WTC11 (cell line): ENCODE results near the gene C2orf76. TPM values are rescaled to one million over a fixed set of nuclear protein-coding genes. Genes with fewer than 3 reads are reported as not detected.

Experiments used
- ATAC-seq: fragments of 200-7000 bp; cut with Tn5 transposase; 2 replicates; pipeline ENCODE4 v1.10.0; 2021; ENCODE audit warnings: mild to moderate bottlenecking, moderate library complexity
- CTCF ChIA-PET: fragments of 300-600 bp; sonication (Branson Sonifier 250); formaldehyde crosslinking; loops from one replicate; lab custom pipeline; 2021; ENCODE audit warnings: antibody characterized with exemption; lab: Charles Lee
- POLR2A ChIA-PET: fragments of 350-600 bp; sonication (Branson Sonifier 250); formaldehyde crosslinking; loops from one replicate; lab custom pipeline; 2021; ENCODE audit warnings: antibody characterized with exemption; lab: Charles Lee
- DNase-seq: peaks from one replicate; pipeline ENCODE4 v3.0.0; 2021; ENCODE audit warnings: low spot score
- H3K27ac Mint-ChIP-seq: 2 replicates; pipeline ENCODE4 v1.8.0; 2021; ENCODE audit warnings: mixed read lengths
- H3K27me3 Mint-ChIP-seq: 2 replicates; pipeline ENCODE4 v1.8.0; 2021; ENCODE audit warnings: low read depth, mild to moderate bottlenecking, moderate library complexity, mixed read lengths
- H3K36me3 Mint-ChIP-seq: 2 replicates; pipeline ENCODE4 v1.8.0; 2021; ENCODE audit warnings: mixed read lengths
- H3K4me1 Mint-ChIP-seq: 2 replicates; pipeline ENCODE4 v1.8.0; 2022; ENCODE audit warnings: mixed read lengths
- H3K4me3 Mint-ChIP-seq: 2 replicates; pipeline ENCODE4 v1.8.0; 2021; ENCODE audit warnings: mild to moderate bottlenecking, moderate library complexity, mixed read lengths
- H3K9me3 Mint-ChIP-seq: 2 replicates; pipeline ENCODE4 v1.8.0; 2021; ENCODE audit warnings: mixed read lengths
- ATF1 ChIP-seq: sonication (generic); formaldehyde crosslinking; IDR thresholded peaks from 2 replicates; pipeline ENCODE4 v1.8.1; 2023; ENCODE audit warnings: mild to moderate bottlenecking, moderate library complexity, missing genetic modification reagents
- JUN ChIP-seq: sonication (generic); formaldehyde crosslinking; IDR thresholded peaks from 2 replicates; pipeline ENCODE4 v1.8.0; 2023; ENCODE audit warnings: mild to moderate bottlenecking, missing genetic modification reagents
- NFATC4 ChIP-seq: fragments of 250-450 bp; sonication (Bioruptor Pico); IDR thresholded peaks from 2 replicates; pipeline ENCODE4 v1.9.0; 2021; ENCODE audit warnings: mild to moderate bottlenecking
- NFE2L1 ChIP-seq: sonication (generic); formaldehyde crosslinking; IDR thresholded peaks from 2 replicates; pipeline ENCODE4 v1.8.1; 2023; ENCODE audit warnings: missing genetic modification reagents
- NR1H2 ChIP-seq: sonication (generic); formaldehyde crosslinking; IDR thresholded peaks from 2 replicates; pipeline ENCODE4 v1.9.0; 2021; ENCODE audit warnings: mild to moderate bottlenecking, moderate library complexity, missing genetic modification reagents
- TCF7 ChIP-seq: sonication (generic); formaldehyde crosslinking; IDR thresholded peaks from 2 replicates; pipeline ENCODE4 v1.8.0; 2022; ENCODE audit warnings: mild to moderate bottlenecking, low read depth, missing genetic modification reagents, moderate library complexity
- TEAD1 ChIP-seq: sonication (generic); formaldehyde crosslinking; IDR thresholded peaks from 2 replicates; pipeline ENCODE4 v1.8.0; 2022; ENCODE audit warnings: mild to moderate bottlenecking, missing genetic modification reagents
- TEAD4 ChIP-seq: sonication (generic); formaldehyde crosslinking; IDR thresholded peaks from 2 replicates; pipeline ENCODE4 v1.8.0; 2022; ENCODE audit warnings: mild to moderate bottlenecking, missing genetic modification reagents
- ZNF219 ChIP-seq: sonication (generic); formaldehyde crosslinking; IDR thresholded peaks from 2 replicates; pipeline ENCODE4 v1.8.0; 2023; ENCODE audit warnings: missing genetic modification reagents, mild to moderate bottlenecking, borderline replicate concordance
- ZNF232 ChIP-seq: sonication (generic); formaldehyde crosslinking; IDR thresholded peaks from 2 replicates; pipeline ENCODE4 v1.8.0; 2022; ENCODE audit warnings: mild to moderate bottlenecking, missing genetic modification reagents
- ZNF416 ChIP-seq: fragments of 250-450 bp; sonication (Bioruptor Pico); IDR thresholded peaks from 2 replicates; pipeline ENCODE4 v1.9.0; 2021; ENCODE audit warnings: mild to moderate bottlenecking, inconsistent platforms
- ZNF671 ChIP-seq: fragments of 250-450 bp; sonication (Bioruptor Pico); IDR thresholded peaks from 2 replicates; pipeline ENCODE4 v1.8.0; 2021; ENCODE audit warnings: mild to moderate bottlenecking
- total RNA-seq: library from RNA; stranded (reverse); gene quantifications from 3 replicates; pipeline ENCODE4 v1.2.3, GENCODE V29; 2021
- TF ChIP-seq, protein P1 (sequence below): fragments of 250-450 bp; sonication (Bioruptor Pico); IDR thresholded peaks from 2 replicates; pipeline ENCODE4 v1.9.0; 2021; ENCODE audit warnings: mild to moderate bottlenecking
- TF ChIP-seq, protein P2 (sequence below): sonication (generic); formaldehyde crosslinking; IDR thresholded peaks from 2 replicates; pipeline ENCODE4 v1.8.0; 2022; ENCODE audit warnings: missing genetic modification reagents
- TF ChIP-seq, protein P3 (sequence below): sonication (generic); formaldehyde crosslinking; IDR thresholded peaks from 2 replicates; pipeline ENCODE4 v1.8.1; 2022; ENCODE audit warnings: low read depth, mild to moderate bottlenecking, moderate library complexity, missing genetic modification reagents, borderline replicate concordance
- TF ChIP-seq, protein P4 (sequence below): sonication (generic); formaldehyde crosslinking; IDR thresholded peaks from 2 replicates; pipeline ENCODE4 v1.8.1; 2023; ENCODE audit warnings: mild to moderate bottlenecking, missing genetic modification reagents
- TF ChIP-seq, protein P5 (sequence below): fragments of 250-450 bp; sonication (Bioruptor Pico); IDR thresholded peaks from 2 replicates; pipeline ENCODE4 v1.9.0; 2021; ENCODE audit warnings: mild to moderate bottlenecking
- TF ChIP-seq, protein P6 (sequence below): fragments of 250-450 bp; sonication (Bioruptor Pico); IDR thresholded peaks from 2 replicates; pipeline ENCODE4 v1.8.0; 2021; ENCODE audit warnings: mild to moderate bottlenecking

C2orf76 gene
- total RNA-seq, 1 experiment from 2014 or later = 4.4 TPM

DNA sequence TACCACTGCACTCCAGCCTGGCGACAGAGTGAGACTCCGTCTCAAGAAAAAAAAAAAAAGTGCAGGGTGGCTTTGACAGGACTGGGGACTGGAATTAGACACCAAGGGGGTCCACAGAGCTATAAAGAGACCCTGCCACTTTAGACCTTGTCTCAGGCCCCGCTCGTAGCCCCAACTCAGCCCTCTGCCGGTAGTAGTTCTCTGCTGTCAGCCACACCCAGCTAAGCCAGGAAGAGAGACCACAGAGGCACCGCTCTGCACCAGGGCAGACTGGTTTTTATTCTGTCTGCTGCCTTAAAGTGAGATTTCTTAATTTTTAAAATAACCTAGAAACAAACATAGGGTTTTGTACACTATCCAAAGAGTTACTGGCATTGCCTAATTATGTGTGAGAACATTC is 77.0 kb downstream of the C2orf76 start:
- ATAC-seq = no peak
- Mint-ChIP-seq H3K27ac (no peak overlapping the region), H3K27me3 (no peaks in the 10 kb centered on the region), H3K4me1 (peaks cover 13% of the 10 kb centered on the region), H3K36me3 (no peaks in the 10 kb centered on the region), H3K4me3 (no peak overlapping the region), H3K9me3 (no peaks in the 10 kb centered on the region)
- POLR2A ChIA-PET = no interaction called here
- CTCF ChIA-PET = interaction anchor here (0.7 to 2.0 kb wide), 5 partner anchors 122 to 408 kb away, joined by 3 to 10 read pairs (median 3); no protein-coding TSS in a partner anchor
- DNase-seq = no peak
- TF ChIP-seq TEAD1 (CRISPR knock-in tag) (no peak), ZNF219 (CRISPR knock-in tag) (no peak)

DNA sequence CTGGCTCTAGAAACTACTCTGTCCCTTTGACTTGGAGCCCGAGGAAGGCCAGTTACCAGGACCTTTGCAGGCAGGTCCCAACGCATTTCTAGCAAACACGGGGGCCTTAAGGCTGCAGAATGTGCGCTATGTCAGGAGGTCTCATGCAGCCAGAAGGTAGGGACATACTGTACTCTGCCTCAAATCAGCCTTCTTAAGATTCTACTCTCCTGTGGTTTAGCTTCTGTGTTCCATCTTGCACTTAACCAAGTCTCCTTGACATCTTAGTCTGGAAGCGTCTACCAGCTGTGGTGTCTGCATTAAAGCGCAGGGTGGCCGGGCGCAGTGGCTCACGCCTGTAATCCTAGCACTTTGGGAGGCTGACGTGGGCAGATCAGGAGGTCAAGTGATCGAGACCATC is 77.5 kb downstream of the C2orf76 start:
- DNase-seq (no peak), ATAC-seq (no peak)
- Mint-ChIP-seq H3K36me3 (no peaks in the 10 kb centered on the region), H3K27ac (no peak overlapping the region), H3K27me3 (no peaks in the 10 kb centered on the region), H3K4me3 (no peak overlapping the region), H3K9me3 (no peaks in the 10 kb centered on the region), H3K4me1 (peaks cover 13% of the 10 kb centered on the region)
- CTCF ChIA-PET = interaction anchor here (1.0 to 1.3 kb wide), 4 partner anchors 22 to 408 kb away, joined by 3 to 5 read pairs (median 3); no protein-coding TSS in a partner anchor
- TF ChIP-seq NFATC4 (CRISPR knock-in tag) = no peak
- no peak for TF ChIP-seq ZNF671 (CRISPR knock-in tag)
- TF ChIP-seq, protein P1, sequence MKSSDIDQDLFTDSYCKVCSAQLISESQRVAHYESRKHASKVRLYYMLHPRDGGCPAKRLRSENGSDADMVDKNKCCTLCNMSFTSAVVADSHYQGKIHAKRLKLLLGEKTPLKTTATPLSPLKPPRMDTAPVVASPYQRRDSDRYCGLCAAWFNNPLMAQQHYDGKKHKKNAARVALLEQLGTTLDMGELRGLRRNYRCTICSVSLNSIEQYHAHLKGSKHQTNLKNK = no peak
- TF ChIP-seq TCF7 = no peak
- TF ChIP-seq, protein P2, sequence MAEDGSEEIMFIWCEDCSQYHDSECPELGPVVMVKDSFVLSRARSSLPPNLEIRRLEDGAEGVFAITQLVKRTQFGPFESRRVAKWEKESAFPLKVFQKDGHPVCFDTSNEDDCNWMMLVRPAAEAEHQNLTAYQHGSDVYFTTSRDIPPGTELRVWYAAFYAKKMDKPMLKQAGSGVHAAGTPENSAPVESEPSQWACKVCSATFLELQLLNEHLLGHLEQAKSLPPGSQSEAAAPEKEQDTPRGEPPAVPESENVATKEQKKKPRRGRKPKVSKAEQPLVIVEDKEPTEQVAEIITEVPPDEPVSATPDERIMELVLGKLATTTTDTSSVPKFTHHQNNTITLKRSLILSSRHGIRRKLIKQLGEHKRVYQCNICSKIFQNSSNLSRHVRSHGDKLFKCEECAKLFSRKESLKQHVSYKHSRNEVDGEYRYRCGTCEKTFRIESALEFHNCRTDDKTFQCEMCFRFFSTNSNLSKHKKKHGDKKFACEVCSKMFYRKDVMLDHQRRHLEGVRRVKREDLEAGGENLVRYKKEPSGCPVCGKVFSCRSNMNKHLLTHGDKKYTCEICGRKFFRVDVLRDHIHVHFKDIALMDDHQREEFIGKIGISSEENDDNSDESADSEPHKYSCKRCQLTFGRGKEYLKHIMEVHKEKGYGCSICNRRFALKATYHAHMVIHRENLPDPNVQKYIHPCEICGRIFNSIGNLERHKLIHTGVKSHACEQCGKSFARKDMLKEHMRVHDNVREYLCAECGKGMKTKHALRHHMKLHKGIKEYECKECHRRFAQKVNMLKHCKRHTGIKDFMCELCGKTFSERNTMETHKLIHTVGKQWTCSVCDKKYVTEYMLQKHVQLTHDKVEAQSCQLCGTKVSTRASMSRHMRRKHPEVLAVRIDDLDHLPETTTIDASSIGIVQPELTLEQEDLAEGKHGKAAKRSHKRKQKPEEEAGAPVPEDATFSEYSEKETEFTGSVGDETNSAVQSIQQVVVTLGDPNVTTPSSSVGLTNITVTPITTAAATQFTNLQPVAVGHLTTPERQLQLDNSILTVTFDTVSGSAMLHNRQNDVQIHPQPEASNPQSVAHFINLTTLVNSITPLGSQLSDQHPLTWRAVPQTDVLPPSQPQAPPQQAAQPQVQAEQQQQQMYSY (CRISPR knock-in tag) = no peak
- no peak for TF ChIP-seq NR1H2 (CRISPR knock-in tag)
- TF ChIP-seq, protein P3, sequence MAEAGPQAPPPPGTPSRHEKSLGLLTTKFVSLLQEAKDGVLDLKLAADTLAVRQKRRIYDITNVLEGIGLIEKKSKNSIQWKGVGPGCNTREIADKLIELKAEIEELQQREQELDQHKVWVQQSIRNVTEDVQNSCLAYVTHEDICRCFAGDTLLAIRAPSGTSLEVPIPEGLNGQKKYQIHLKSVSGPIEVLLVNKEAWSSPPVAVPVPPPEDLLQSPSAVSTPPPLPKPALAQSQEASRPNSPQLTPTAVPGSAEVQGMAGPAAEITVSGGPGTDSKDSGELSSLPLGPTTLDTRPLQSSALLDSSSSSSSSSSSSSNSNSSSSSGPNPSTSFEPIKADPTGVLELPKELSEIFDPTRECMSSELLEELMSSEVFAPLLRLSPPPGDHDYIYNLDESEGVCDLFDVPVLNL = no peak
- TF ChIP-seq ATF1 (CRISPR knock-in tag) = no peak
- TF ChIP-seq, protein P4, sequence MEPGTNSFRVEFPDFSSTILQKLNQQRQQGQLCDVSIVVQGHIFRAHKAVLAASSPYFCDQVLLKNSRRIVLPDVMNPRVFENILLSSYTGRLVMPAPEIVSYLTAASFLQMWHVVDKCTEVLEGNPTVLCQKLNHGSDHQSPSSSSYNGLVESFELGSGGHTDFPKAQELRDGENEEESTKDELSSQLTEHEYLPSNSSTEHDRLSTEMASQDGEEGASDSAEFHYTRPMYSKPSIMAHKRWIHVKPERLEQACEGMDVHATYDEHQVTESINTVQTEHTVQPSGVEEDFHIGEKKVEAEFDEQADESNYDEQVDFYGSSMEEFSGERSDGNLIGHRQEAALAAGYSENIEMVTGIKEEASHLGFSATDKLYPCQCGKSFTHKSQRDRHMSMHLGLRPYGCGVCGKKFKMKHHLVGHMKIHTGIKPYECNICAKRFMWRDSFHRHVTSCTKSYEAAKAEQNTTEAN (CRISPR knock-in tag) = no peak
- TF ChIP-seq, protein P5, sequence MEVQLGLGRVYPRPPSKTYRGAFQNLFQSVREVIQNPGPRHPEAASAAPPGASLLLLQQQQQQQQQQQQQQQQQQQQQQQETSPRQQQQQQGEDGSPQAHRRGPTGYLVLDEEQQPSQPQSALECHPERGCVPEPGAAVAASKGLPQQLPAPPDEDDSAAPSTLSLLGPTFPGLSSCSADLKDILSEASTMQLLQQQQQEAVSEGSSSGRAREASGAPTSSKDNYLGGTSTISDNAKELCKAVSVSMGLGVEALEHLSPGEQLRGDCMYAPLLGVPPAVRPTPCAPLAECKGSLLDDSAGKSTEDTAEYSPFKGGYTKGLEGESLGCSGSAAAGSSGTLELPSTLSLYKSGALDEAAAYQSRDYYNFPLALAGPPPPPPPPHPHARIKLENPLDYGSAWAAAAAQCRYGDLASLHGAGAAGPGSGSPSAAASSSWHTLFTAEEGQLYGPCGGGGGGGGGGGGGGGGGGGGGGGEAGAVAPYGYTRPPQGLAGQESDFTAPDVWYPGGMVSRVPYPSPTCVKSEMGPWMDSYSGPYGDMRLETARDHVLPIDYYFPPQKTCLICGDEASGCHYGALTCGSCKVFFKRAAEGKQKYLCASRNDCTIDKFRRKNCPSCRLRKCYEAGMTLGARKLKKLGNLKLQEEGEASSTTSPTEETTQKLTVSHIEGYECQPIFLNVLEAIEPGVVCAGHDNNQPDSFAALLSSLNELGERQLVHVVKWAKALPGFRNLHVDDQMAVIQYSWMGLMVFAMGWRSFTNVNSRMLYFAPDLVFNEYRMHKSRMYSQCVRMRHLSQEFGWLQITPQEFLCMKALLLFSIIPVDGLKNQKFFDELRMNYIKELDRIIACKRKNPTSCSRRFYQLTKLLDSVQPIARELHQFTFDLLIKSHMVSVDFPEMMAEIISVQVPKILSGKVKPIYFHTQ (CRISPR knock-in tag) = no peak
- no peak for TF ChIP-seq JUN (CRISPR knock-in tag)
- POLR2A ChIA-PET = no interaction called here

DNA sequence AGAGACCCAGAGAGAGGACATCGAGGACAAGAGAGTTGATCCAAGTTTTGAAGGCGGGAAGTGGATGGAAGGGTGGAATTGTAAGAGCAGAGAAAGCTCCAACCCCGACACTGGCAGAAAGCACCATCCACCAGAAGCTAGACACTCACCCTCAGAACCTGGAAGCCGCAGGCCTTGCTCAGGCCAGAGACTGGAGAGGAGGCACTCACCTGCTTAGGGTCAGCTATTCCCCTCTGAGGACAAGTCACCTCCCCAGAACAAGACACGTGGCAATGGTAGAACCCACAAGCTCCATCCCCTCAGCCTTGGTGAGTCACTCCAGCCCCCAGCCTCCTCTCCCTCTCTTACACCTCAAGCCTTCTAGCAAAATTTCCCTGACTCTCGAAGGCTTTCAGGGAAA is 78.1 kb downstream of the C2orf76 start:
- no peaks in the 10 kb centered on the region for H3K27me3 Mint-ChIP-seq
- H3K36me3 Mint-ChIP-seq = no peaks in the 10 kb centered on the region
- no peak for TF ChIP-seq NFE2L1
- TF ChIP-seq, protein P6, sequence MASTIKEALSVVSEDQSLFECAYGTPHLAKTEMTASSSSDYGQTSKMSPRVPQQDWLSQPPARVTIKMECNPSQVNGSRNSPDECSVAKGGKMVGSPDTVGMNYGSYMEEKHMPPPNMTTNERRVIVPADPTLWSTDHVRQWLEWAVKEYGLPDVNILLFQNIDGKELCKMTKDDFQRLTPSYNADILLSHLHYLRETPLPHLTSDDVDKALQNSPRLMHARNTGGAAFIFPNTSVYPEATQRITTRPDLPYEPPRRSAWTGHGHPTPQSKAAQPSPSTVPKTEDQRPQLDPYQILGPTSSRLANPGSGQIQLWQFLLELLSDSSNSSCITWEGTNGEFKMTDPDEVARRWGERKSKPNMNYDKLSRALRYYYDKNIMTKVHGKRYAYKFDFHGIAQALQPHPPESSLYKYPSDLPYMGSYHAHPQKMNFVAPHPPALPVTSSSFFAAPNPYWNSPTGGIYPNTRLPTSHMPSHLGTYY = no peak
- TF ChIP-seq TEAD4 (CRISPR knock-in tag) = no peak
- TF ChIP-seq ATF1 (CRISPR knock-in tag) = no peak
- no peak for TF ChIP-seq ZNF416
- TF ChIP-seq ZNF232 (CRISPR knock-in tag) = no peak
- no peak overlapping the region for H3K27ac Mint-ChIP-seq
- H3K4me1 Mint-ChIP-seq = peaks cover 13% of the 10 kb centered on the region
- CTCF ChIA-PET = interaction anchor here (0.6 to 1.3 kb wide), 5 partner anchors 23 to 407 kb away, joined by 3 to 5 read pairs (median 3); no protein-coding TSS in a partner anchor
- no peak for DNase-seq
- no peak for ATAC-seq
- H3K4me3 Mint-ChIP-seq = no peak overlapping the region
- H3K9me3 Mint-ChIP-seq = no peaks in the 10 kb centered on the region
- POLR2A ChIA-PET = interaction anchor here (0.7 kb wide), 2 partner anchors 18 to 920 kb away, joined by 3 read pairs; no protein-coding TSS in a partner anchor
